GM19099 (cell line): ENCODE data around the gene ZNF621.

Experiments
- POLR2A ChIP-seq: IDR thresholded peaks from 3 replicates; pipeline ENCODE4 v1.6.1; 2011; ENCODE audit warnings: low read depth; ENCODE audit not compliant: insufficient read length; ENCODE audit errors: extremely low read depth

Gene ZNF621

GRCh38 chr3:40581166-40581565 lies 56.4 kb downstream of the ZNF621 start:
- TF ChIP-seq POLR2A: no peak

GRCh38 chr3:40582401-40583027 lies 57.8 kb downstream of the ZNF621 start:
- no peak for TF ChIP-seq POLR2A

GRCh38 chr3:40583691-40584090 lies 58.9 kb downstream of the ZNF621 start:
- TF ChIP-seq POLR2A: no peak

- no peak for TF ChIP-seq POLR2A
Observed at GRCh38 chr3:40584625-40585189, 59.9 kb downstream of the ZNF621 start.

- no peak for TF ChIP-seq POLR2A
Observed at GRCh38 chr3:40585381-40586016, 60.7 kb downstream of the ZNF621 start.

- no peak for TF ChIP-seq POLR2A
Observed at GRCh38 chr3:40586901-40587300, 62.1 kb downstream of the ZNF621 start.

- TF ChIP-seq POLR2A: no peak
Observed at GRCh38 chr3:40588406-40588805, 63.6 kb downstream of the ZNF621 start.
